Neural progenitor cell (in vitro differentiated cells): Measurements from ENCODE around the gene TEX14. TPM values are rescaled to one million over a fixed set of nuclear protein-coding genes. Genes with fewer than 3 reads are reported as not detected.

Source experiments
- DNase-seq: peaks from one replicate; pipeline ENCODE4 v3.0.0-alpha.2; 2016; ENCODE audit warnings: low spot score
- H2AFZ ChIP-seq: fragments of 200-600 bp; sonication (generic); replicated peaks from 2 replicates; pipeline ENCODE4 v1.6.1; 2016; ENCODE audit warnings: antibody characterized with exemption
- H3F3A ChIP-seq: fragments of 200-600 bp; sonication (generic); 2 replicates; pipeline ENCODE4 v1.6.1; 2016; ENCODE audit warnings: antibody characterized with exemption, low read depth
- H3K27ac ChIP-seq: fragments of 200-600 bp; sonication (generic); 2 replicates; pipeline ENCODE4 v1.5.1; 2016; ENCODE audit warnings: mild to moderate bottlenecking
- H3K27me3 ChIP-seq: fragments of 200-600 bp; sonication (generic); 2 replicates; pipeline ENCODE4 v1.6.1; 2016; ENCODE audit warnings: mild to moderate bottlenecking, moderate library complexity
- H3K36me3 ChIP-seq: fragments of 200-600 bp; sonication (generic); 2 replicates; pipeline ENCODE4 v1.5.1; 2016
- H3K4me1 ChIP-seq: fragments of 200-600 bp; sonication (generic); 2 replicates; pipeline ENCODE4 v1.6.1; 2016; ENCODE audit warnings: mixed run types
- H3K4me2 ChIP-seq: fragments of 200-600 bp; sonication (generic); 2 replicates; pipeline ENCODE4 v1.6.1; 2016
- H3K4me3 ChIP-seq: fragments of 200-600 bp; sonication (generic); 2 replicates; pipeline ENCODE4 v1.5.1; 2016
- H3K79me2 ChIP-seq: fragments of 200-600 bp; sonication (generic); 2 replicates; pipeline ENCODE4 v1.6.1; 2016; ENCODE audit warnings: low read depth
- H3K9ac ChIP-seq: fragments of 200-600 bp; sonication (generic); 2 replicates; pipeline ENCODE4 v1.6.1; 2016
- H3K9me3 ChIP-seq: fragments of 200-600 bp; sonication (generic); 2 replicates; pipeline ENCODE4 v1.5.1; 2016; ENCODE audit warnings: low read depth
- H4K20me1 ChIP-seq: fragments of 200-600 bp; sonication (generic); 2 replicates; pipeline ENCODE4 v1.6.1; 2016; ENCODE audit warnings: low read depth
- H3K27ac Mint-ChIP-seq: 3 replicates; pipeline ENCODE4 v1.8.0; 2021; ENCODE audit warnings: mixed read lengths
- H3K27me3 Mint-ChIP-seq: 2 replicates; pipeline ENCODE4 v1.8.0; 2022; ENCODE audit warnings: low read depth, mild to moderate bottlenecking, inconsistent platforms, moderate library complexity, mixed read lengths; ENCODE audit not compliant: insufficient read depth
- H3K36me3 Mint-ChIP-seq: 3 replicates; pipeline ENCODE4 v1.8.0; 2021; ENCODE audit warnings: mixed read lengths
- H3K4me1 Mint-ChIP-seq: 3 replicates; pipeline ENCODE4 v1.8.0; 2021; ENCODE audit warnings: mixed read lengths
- H3K4me3 Mint-ChIP-seq: 3 replicates; pipeline ENCODE4 v1.8.0; 2021; ENCODE audit warnings: mild to moderate bottlenecking, moderate library complexity, mixed read lengths
- H3K9me3 Mint-ChIP-seq: 3 replicates; pipeline ENCODE4 v1.8.0; 2020; ENCODE audit warnings: mixed read lengths
- CTCF ChIP-seq: fragments of 200-600 bp; sonication (generic); IDR thresholded peaks from 2 replicates; pipeline ENCODE4 v1.5.1; 2017; ENCODE audit warnings: antibody characterized with exemption, mild to moderate bottlenecking
- EZH2 ChIP-seq: fragments of 200-600 bp; sonication (generic); IDR thresholded peaks from 2 replicates; pipeline ENCODE4 v1.6.1; 2017; ENCODE audit warnings: antibody characterized with exemption, mild to moderate bottlenecking, moderate library complexity
- EZH2phosphoT487 ChIP-seq: fragments of 200-600 bp; sonication (generic); IDR thresholded peaks from 2 replicates; pipeline ENCODE4 v1.6.1; 2017; ENCODE audit warnings: antibody characterized with exemption
- total RNA-seq: library from RNA; depleted of rRNA; stranded (reverse); fragments of >200 nt; gene quantifications from 2 replicates; pipeline ENCODE4 v1.2.3, GENCODE V29; 2015; ENCODE audit warnings: low replicate concordance

The TEX14 gene
- total RNA-seq, 1 donor from 2014 or later: 0.09 TPM

- no peaks in the 10 kb centered on the region for H4K20me1 ChIP-seq
- Mint-ChIP-seq H3K27me3 (peaks cover 3% of the 10 kb centered on the region), H3K4me3 (no peak overlapping the region), H3K36me3 (no peaks in the 10 kb centered on the region), H3K27ac (no peak overlapping the region), H3K9me3 (no peaks in the 10 kb centered on the region), H3K4me1 (no peaks in the 10 kb centered on the region)
- DNase-seq: no peak
- H3K27ac ChIP-seq: no peak overlapping the region
- H3K4me3 ChIP-seq: no peak overlapping the region
- no peaks in the 10 kb centered on the region for H3K79me2 ChIP-seq
- no peaks in the 10 kb centered on the region for H3K27me3 ChIP-seq
- H3K9me3 ChIP-seq: no peaks in the 10 kb centered on the region
- peak overlapping the region; percentile 20 for H2AFZ ChIP-seq
- H3K4me2 ChIP-seq: no peak overlapping the region
- H3K36me3 ChIP-seq: no peaks in the 10 kb centered on the region
- H3K9ac ChIP-seq: no peak overlapping the region
- peaks cover 6% of the 10 kb centered on the region for H3F3A ChIP-seq
- peaks cover 6% of the 10 kb centered on the region for H3K4me1 ChIP-seq
- TF ChIP-seq EZH2 (no peak), CTCF (no peak), EZH2phosphoT487 (no peak)
Measured at GRCh38 chr17:58574025-58574424, 117.8 kb downstream of the TEX14 start.

DNA sequence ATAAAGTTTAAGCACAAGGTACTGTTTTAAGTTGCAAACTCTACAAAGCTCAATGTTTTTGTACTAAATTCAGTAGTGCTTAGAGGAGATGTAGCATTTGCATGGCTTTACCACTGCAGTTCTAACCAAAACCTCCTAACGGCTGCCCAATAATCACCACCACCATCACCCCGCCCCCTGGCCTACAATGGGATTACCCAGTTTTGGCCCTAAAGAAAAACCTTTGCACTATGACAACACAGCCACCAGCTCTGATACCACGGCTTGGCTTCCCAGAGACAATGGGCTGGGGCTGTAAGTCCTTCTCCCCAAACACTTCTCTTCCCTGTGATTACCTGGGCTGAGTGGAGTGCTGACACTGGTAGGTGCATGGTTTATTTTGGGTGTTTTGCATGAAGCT lies 119.0 kb downstream of the TEX14 start:
- Histone ChIP-seq H3K27me3 (no peaks in the 10 kb centered on the region), H3K4me3 (no peak overlapping the region), H3K4me2 (no peak overlapping the region), H3K4me1 (peaks cover 6% of the 10 kb centered on the region), H3K79me2 (no peaks in the 10 kb centered on the region), H4K20me1 (no peaks in the 10 kb centered on the region), H3K9me3 (no peaks in the 10 kb centered on the region), H3F3A (peaks cover 6% of the 10 kb centered on the region), H2AFZ (peak overlapping the region; percentile 58), H3K36me3 (no peaks in the 10 kb centered on the region), H3K9ac (no peak overlapping the region), H3K27ac (no peak overlapping the region)
- peaks cover 3% of the 10 kb centered on the region for H3K27me3 Mint-ChIP-seq
- H3K27ac Mint-ChIP-seq: no peak overlapping the region
- no peaks in the 10 kb centered on the region for H3K4me1 Mint-ChIP-seq
- no peaks in the 10 kb centered on the region for H3K9me3 Mint-ChIP-seq
- TF ChIP-seq EZH2phosphoT487: no peak
- TF ChIP-seq CTCF: no peak
- no peak for TF ChIP-seq EZH2
- DNase-seq: peak; percentile 41
- no peak overlapping the region for H3K4me3 Mint-ChIP-seq
- H3K36me3 Mint-ChIP-seq: no peaks in the 10 kb centered on the region

DNA sequence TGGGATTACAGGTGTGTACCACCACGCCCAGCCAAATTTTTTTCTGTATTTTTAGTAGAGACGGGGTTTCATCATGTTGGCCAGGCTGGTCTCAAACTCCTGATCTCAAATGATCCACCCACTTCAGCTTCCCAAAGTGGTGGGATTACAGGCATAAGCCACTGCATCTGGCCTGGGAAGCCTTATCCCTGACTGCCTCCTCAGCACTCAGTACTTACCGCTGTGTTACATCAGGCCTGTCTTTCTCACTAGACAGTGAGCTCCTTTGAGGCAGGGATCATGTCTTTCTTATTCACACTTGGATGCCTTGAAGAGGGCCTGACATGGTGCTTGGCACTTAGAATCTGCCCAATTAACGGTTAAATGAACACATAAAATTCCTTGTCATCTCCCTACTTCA lies 121.1 kb downstream of the TEX14 start:
- H3K27me3 Mint-ChIP-seq: peaks cover 5% of the 10 kb centered on the region
- no peaks in the 10 kb centered on the region for H3K9me3 ChIP-seq
- no peak overlapping the region for H3K4me3 ChIP-seq
- no peak overlapping the region for H3K4me3 Mint-ChIP-seq
- TF ChIP-seq EZH2phosphoT487 (no peak), CTCF (no peak), EZH2 (no peak)
- no peaks in the 10 kb centered on the region for H3K27me3 ChIP-seq
- no peak overlapping the region for H3K9ac ChIP-seq
- H3K36me3 Mint-ChIP-seq: no peaks in the 10 kb centered on the region
- H3K9me3 Mint-ChIP-seq: no peaks in the 10 kb centered on the region
- no peaks in the 10 kb centered on the region for H3K36me3 ChIP-seq
- H2AFZ ChIP-seq: no peak overlapping the region
- H3K27ac ChIP-seq: no peak overlapping the region
- H3K4me1 Mint-ChIP-seq: peaks cover 2% of the 10 kb centered on the region
- peaks cover 6% of the 10 kb centered on the region for H3K4me1 ChIP-seq
- H4K20me1 ChIP-seq: no peaks in the 10 kb centered on the region
- no peak overlapping the region for H3K4me2 ChIP-seq
- peaks cover 6% of the 10 kb centered on the region for H3F3A ChIP-seq
- DNase-seq: peak; percentile 23
- H3K79me2 ChIP-seq: no peaks in the 10 kb centered on the region
- no peak overlapping the region for H3K27ac Mint-ChIP-seq

DNA sequence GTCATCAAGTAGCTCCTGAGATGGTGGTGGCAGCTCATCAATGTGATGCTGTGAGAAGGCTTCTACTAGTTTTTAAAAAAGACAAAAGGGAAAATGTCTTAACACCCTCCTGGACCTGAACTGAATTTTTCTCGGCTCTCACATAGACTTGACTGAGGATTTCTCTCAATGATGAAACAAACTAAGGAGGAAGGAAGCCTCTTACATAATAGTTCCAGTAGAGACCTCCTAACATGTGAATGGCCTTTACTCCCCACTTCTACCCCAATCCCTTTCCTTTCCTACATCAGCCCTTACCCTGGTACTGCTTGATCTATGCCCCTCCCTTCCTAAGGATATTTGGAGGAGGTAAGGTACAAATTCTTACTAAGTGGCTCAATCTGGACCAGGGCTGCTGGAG lies 122.6 kb downstream of the TEX14 start:
- Histone ChIP-seq H4K20me1 (no peaks in the 10 kb centered on the region), H2AFZ (no peak overlapping the region), H3F3A (peaks cover 6% of the 10 kb centered on the region), H3K9ac (no peak overlapping the region), H3K79me2 (no peaks in the 10 kb centered on the region), H3K4me3 (no peak overlapping the region), H3K36me3 (no peaks in the 10 kb centered on the region), H3K27ac (no peak overlapping the region), H3K9me3 (no peaks in the 10 kb centered on the region), H3K27me3 (no peaks in the 10 kb centered on the region), H3K4me2 (no peak overlapping the region), H3K4me1 (peaks cover 6% of the 10 kb centered on the region)
- no peak for TF ChIP-seq EZH2phosphoT487
- no peak for TF ChIP-seq CTCF
- no peak for TF ChIP-seq EZH2
- Mint-ChIP-seq H3K4me3 (no peak overlapping the region), H3K4me1 (peaks cover 6% of the 10 kb centered on the region), H3K36me3 (no peaks in the 10 kb centered on the region), H3K27ac (no peak overlapping the region), H3K27me3 (peaks cover 5% of the 10 kb centered on the region), H3K9me3 (no peaks in the 10 kb centered on the region)
- no peak for DNase-seq
